Measurements from ENCODE around the gene ATP1A2. TPM values are rescaled to one million over a fixed set of nuclear protein-coding genes. Genes with fewer than 3 reads are reported as not detected.

Gene ATP1A2
- total RNA-seq, 6 experiments from 2014 or later: 0.09 to 0.17 (median 0.14) TPM; not detected in 1

GRCh38 chr1:160186246-160186645, 70.7 kb downstream of the ATP1A2 start:
- no peaks in the 10 kb centered on the region for H3K9me3 Mint-ChIP-seq
- peaks cover 15% of the 10 kb centered on the region for H3K27me3 Mint-ChIP-seq (ENCODE audit: insufficient read depth)
- H3K27ac Mint-ChIP-seq: no peak overlapping the region
- TF ChIP-seq CTCF (IDR thresholded peaks at IDR 0.05): no peak
- no peak overlapping the region for H3K4me3 Mint-ChIP-seq
- no peaks in the 10 kb centered on the region for H3K36me3 Mint-ChIP-seq (ENCODE audit: low read depth)
- no peak for DNase-seq
- H3K4me1 Mint-ChIP-seq (ENCODE audit: low read depth): 0 out of 2 replicates have a peak, but pooled peaks cover 6% of the 10 kb centered on the region

GRCh38 chr1:160186729-160187128, 71.2 kb downstream of the ATP1A2 start:
- DNase-seq: no peak
- Mint-ChIP-seq H3K9me3 (no peaks in the 10 kb centered on the region), H3K27ac (no peak overlapping the region), H3K4me3 (no peak overlapping the region), H3K27me3 (ENCODE audit: insufficient read depth) (peaks cover 14% of the 10 kb centered on the region), H3K4me1 (ENCODE audit: low read depth) (0 out of 2 replicates have a peak, but pooled peaks cover 6% of the 10 kb centered on the region), H3K36me3 (ENCODE audit: low read depth) (no peaks in the 10 kb centered on the region)
- TF ChIP-seq CTCF (IDR thresholded peaks at IDR 0.05): no peak

- H3K27me3 Mint-ChIP-seq (ENCODE audit: insufficient read depth): peaks cover 13% of the 10 kb centered on the region
- H3K4me3 Mint-ChIP-seq: no peak overlapping the region
- TF ChIP-seq CTCF (IDR thresholded peaks at IDR 0.05): no peak
- H3K4me1 Mint-ChIP-seq (ENCODE audit: low read depth): 0 out of 2 replicates have a peak, but pooled peaks cover 6% of the 10 kb centered on the region
- H3K9me3 Mint-ChIP-seq: no peaks in the 10 kb centered on the region
- no peak for DNase-seq
- no peaks in the 10 kb centered on the region for H3K36me3 Mint-ChIP-seq (ENCODE audit: low read depth)
- no peak overlapping the region for H3K27ac Mint-ChIP-seq
These were observed 71.8 kb downstream of the ATP1A2 start for GRCh38 chr1:160187407-160187806.

GRCh38 chr1:160188341-160188740, 72.8 kb downstream of the ATP1A2 start:
- Mint-ChIP-seq H3K4me1 (ENCODE audit: low read depth) (0 out of 2 replicates have a peak, but pooled peaks cover 6% of the 10 kb centered on the region), H3K36me3 (ENCODE audit: low read depth) (no peaks in the 10 kb centered on the region), H3K9me3 (no peaks in the 10 kb centered on the region), H3K27ac (no peak overlapping the region), H3K27me3 (ENCODE audit: insufficient read depth) (peaks cover 13% of the 10 kb centered on the region), H3K4me3 (no peak overlapping the region)
- TF ChIP-seq CTCF (IDR thresholded peaks at IDR 0.05): no peak
- no peak for DNase-seq

- H3K4me1 Mint-ChIP-seq (ENCODE audit: low read depth): 0 out of 2 replicates have a peak, but pooled peaks cover 6% of the 10 kb centered on the region
- no peak for DNase-seq
- no peak within 1 kb of the TSS for H3K27ac Mint-ChIP-seq
- H3K4me3 Mint-ChIP-seq: no peak within 1 kb of the TSS
- peaks cover 13% of the 10 kb centered on the region for H3K27me3 Mint-ChIP-seq (ENCODE audit: insufficient read depth)
- H3K9me3 Mint-ChIP-seq: no peaks in the 10 kb centered on the region
- no peak for TF ChIP-seq CTCF (IDR thresholded peaks at IDR 0.05)
- H3K36me3 Mint-ChIP-seq (ENCODE audit: low read depth): no peaks in the 10 kb centered on the region
These were observed 74.4 kb downstream of the ATP1A2 start, which contains the start of gene CASQ1 for GRCh38 chr1:160189649-160190625. Gene CASQ1, plus strand, starts transcription at chr1:160190575. Its CDS starts 177 bp downstream, at chr1:160190752.

Measured in HFFc6 (cell line).